ENCODE results near the gene CDT1. TPM values are rescaled to one million over a fixed set of nuclear protein-coding genes. Genes with fewer than 3 reads are reported as not detected.

CDT1 gene
- total RNA-seq, 4 donors from 2014 or later = 0.92 to 2.0 TPM; not detected in 2

GRCh38 chr16:88843256-88843655 lies 39.7 kb downstream of the CDT1 start:
- 90 to 93% methylated on average over 11 to 12 of the region's 20 CpGs for WGBS, 2 donors (ENCODE audit: low coverage in 1 of 2)

GRCh38 chr16:88844419-88845036 lies 40.9 kb downstream of the CDT1 start:
- no peak overlapping the region for H3K27ac ChIP-seq
- WGBS, 2 donors (ENCODE audit: low coverage in 1 of 2) = 75 to 85% methylated on average over 5 to 7 of the region's 11 CpGs

More at GRCh38 chr16:88843256-88843655, 39.7 kb downstream of the CDT1 start:
- no peaks in the 10 kb centered on the region for H3K4me1 ChIP-seq
- H3K27me3 ChIP-seq = no peaks in the 10 kb centered on the region
- TF ChIP-seq EP300 (IDR thresholded peaks at IDR 0.05) = no peak
- no peak for TF ChIP-seq CTCF (IDR thresholded peaks at IDR 0.05)
- no peak for TF ChIP-seq POLR2AphosphoS5 (IDR thresholded peaks at IDR 0.05)
- no peak for TF ChIP-seq POLR2A (IDR thresholded peaks at IDR 0.05)
- H3K27ac ChIP-seq = no peak overlapping the region
- H3K36me3 ChIP-seq = peaks cover 0 to 67% of the 10 kb centered on the region in 2 donors
- H3K4me3 ChIP-seq = no peak overlapping the region
- ATAC-seq = no peak
- H3K9me3 ChIP-seq = no peaks in the 10 kb centered on the region

GRCh38 chr16:88846088-88846487 lies 42.5 kb downstream of the CDT1 start:
- H3K4me1 ChIP-seq = no peaks in the 10 kb centered on the region
- peaks cover 0 to 67% of the 10 kb centered on the region in 2 donors for H3K36me3 ChIP-seq
- no peaks in the 10 kb centered on the region for H3K9me3 ChIP-seq
- ATAC-seq = no peak
- 93 to 98% methylated on average over 6 to 8 of the region's 9 CpGs for WGBS, 2 donors (ENCODE audit: low coverage in 1 of 2)
- no peaks in the 10 kb centered on the region for H3K27me3 ChIP-seq
- no peak overlapping the region for H3K27ac ChIP-seq
- TF ChIP-seq POLR2A (IDR thresholded peaks at IDR 0.05) (no peak), POLR2AphosphoS5 (IDR thresholded peaks at IDR 0.05) (no peak), CTCF (IDR thresholded peaks at IDR 0.05) (no peak), EP300 (IDR thresholded peaks at IDR 0.05) (no peak)
- no peak overlapping the region for H3K4me3 ChIP-seq

More at GRCh38 chr16:88844419-88845036, 40.9 kb downstream of the CDT1 start:
- no peak for TF ChIP-seq CTCF (IDR thresholded peaks at IDR 0.05)
- TF ChIP-seq EP300 (IDR thresholded peaks at IDR 0.05) = no peak
- TF ChIP-seq POLR2AphosphoS5 (IDR thresholded peaks at IDR 0.05) = no peak
- no peak for TF ChIP-seq POLR2A (IDR thresholded peaks at IDR 0.05)
- Histone ChIP-seq H3K36me3 (peaks cover 0 to 67% of the 10 kb centered on the region in 2 donors), H3K27me3 (no peaks in the 10 kb centered on the region), H3K4me1 (no peaks in the 10 kb centered on the region), H3K9me3 (no peaks in the 10 kb centered on the region), H3K4me3 (no peak overlapping the region)
- ATAC-seq = no peak

- no peaks in the 10 kb centered on the region for H3K4me1 ChIP-seq
- no peaks in the 10 kb centered on the region for H3K9me3 ChIP-seq
- no peaks in the 10 kb centered on the region for H3K27me3 ChIP-seq
- H3K4me3 ChIP-seq = no peak overlapping the region
- peaks cover 0 to 62% of the 10 kb centered on the region in 2 donors for H3K36me3 ChIP-seq
- TF ChIP-seq POLR2AphosphoS5 (IDR thresholded peaks at IDR 0.05) (no peak), POLR2A (IDR thresholded peaks at IDR 0.05) (no peak)
- 88 to 90% methylated on average over 3 to 11 of the region's 18 CpGs for WGBS, 2 donors (ENCODE audit: low coverage in 1 of 2)
- ATAC-seq = no peak
- H3K27ac ChIP-seq = no peak overlapping the region
These were observed 44.1 kb downstream of the CDT1 start for GRCh38 chr16:88847654-88848053.

GRCh38 chr16:88848557-88848956 lies 45.0 kb downstream of the CDT1 start:
- Histone ChIP-seq H3K4me1 (peaks cover 0 to 3% (median 0%) of the 10 kb centered on the region in 3 donors), H3K27ac (no peak overlapping the region), H3K9me3 (no peaks in the 10 kb centered on the region), H3K27me3 (no peaks in the 10 kb centered on the region), H3K4me3 (no peak overlapping the region), H3K36me3 (peaks cover 0 to 54% of the 10 kb centered on the region in 2 donors)
- no peak for ATAC-seq
- WGBS, 2 donors (ENCODE audit: low coverage in 1 of 2) = 73% methylated on average over 5 of the region's 21 CpGs; no CpG with 5 or more reads in 1 of the 2 donors
- TF ChIP-seq EP300 (IDR thresholded peaks at IDR 0.05) (no peak), POLR2A (IDR thresholded peaks at IDR 0.05) (no peak), CTCF (IDR thresholded peaks at IDR 0.05) (no peak), POLR2AphosphoS5 (IDR thresholded peaks at IDR 0.05) (no peak)
